ENCODE data around the gene NUP155.

Gene NUP155

DNA sequence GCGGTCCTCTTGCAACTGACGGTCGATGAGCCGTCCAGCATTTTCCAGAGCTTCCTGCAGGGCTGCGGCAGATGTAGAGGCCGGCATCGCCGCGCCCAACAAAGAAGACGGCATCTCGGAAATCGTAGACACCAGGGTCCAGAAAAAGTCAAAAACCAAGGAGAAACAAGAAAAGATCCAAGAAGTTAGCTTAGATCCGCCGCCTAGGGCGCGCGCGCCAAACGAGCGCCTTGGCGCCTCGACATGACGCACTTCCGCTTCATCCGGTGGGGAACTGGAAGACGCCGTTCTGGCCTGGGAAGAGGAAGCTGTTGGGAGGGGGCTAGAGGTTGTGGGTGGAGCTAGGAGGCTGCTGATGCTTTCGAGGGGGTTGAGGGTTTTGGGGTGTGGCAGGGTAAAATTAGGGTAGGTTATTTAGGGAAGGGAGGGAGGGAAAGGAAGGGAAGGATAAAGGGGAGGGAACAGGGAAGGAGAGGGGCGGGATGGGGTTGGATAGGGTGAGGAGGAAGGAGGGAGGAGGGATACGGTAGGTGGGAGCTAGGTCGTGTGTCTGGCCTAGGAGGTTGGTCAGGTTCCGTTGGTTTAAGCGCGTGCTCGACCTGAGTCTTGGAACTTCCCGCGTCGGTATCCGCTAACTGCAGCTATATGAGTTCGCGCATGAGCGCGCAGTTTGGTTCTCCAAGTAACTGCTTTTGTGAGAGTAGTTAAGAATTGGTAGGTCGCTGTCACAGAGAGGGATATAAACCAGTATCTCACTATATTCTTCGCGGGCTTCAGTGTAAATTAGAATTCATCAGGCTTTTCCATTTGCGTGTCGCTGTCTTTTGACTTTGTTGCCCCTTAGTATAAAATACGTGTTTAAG, at the start of gene NUP155 (continued):
- TF ChIP-seq, protein P1, sequence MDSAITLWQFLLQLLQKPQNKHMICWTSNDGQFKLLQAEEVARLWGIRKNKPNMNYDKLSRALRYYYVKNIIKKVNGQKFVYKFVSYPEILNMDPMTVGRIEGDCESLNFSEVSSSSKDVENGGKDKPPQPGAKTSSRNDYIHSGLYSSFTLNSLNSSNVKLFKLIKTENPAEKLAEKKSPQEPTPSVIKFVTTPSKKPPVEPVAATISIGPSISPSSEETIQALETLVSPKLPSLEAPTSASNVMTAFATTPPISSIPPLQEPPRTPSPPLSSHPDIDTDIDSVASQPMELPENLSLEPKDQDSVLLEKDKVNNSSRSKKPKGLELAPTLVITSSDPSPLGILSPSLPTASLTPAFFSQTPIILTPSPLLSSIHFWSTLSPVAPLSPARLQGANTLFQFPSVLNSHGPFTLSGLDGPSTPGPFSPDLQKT (IDR thresholded peaks at IDR 0.05; ENCODE audit: borderline replicate concordance, low read depth, low read length) = no peak
- peak; percentile 93 for TF ChIP-seq ZBTB17 (tag by site-specific recombination; IDR thresholded peaks at IDR 0.05)
- no peak for TF ChIP-seq ZNF670 (tag by site-specific recombination; IDR thresholded peaks at IDR 0.05; ENCODE audit: low read depth)
- no peak for TF ChIP-seq ZNF621 (tag by site-specific recombination; IDR thresholded peaks at IDR 0.05)
- no peak for TF ChIP-seq ZNF626 (tag by site-specific recombination; IDR thresholded peaks at IDR 0.05)
- TF ChIP-seq ZNF175 (tag by site-specific recombination; IDR thresholded peaks at IDR 0.05) = no peak
- TF ChIP-seq, protein P2, sequence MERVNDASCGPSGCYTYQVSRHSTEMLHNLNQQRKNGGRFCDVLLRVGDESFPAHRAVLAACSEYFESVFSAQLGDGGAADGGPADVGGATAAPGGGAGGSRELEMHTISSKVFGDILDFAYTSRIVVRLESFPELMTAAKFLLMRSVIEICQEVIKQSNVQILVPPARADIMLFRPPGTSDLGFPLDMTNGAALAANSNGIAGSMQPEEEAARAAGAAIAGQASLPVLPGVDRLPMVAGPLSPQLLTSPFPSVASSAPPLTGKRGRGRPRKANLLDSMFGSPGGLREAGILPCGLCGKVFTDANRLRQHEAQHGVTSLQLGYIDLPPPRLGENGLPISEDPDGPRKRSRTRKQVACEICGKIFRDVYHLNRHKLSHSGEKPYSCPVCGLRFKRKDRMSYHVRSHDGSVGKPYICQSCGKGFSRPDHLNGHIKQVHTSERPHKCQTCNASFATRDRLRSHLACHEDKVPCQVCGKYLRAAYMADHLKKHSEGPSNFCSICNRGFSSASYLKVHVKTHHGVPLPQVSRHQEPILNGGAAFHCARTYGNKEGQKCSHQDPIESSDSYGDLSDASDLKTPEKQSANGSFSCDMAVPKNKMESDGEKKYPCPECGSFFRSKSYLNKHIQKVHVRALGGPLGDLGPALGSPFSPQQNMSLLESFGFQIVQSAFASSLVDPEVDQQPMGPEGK (tag by site-specific recombination; IDR thresholded peaks at IDR 0.05) = peak; percentile 100
- peak; percentile 100 for TF ChIP-seq KLF8 (tag by site-specific recombination; IDR thresholded peaks at IDR 0.05)
- TF ChIP-seq, protein P3, sequence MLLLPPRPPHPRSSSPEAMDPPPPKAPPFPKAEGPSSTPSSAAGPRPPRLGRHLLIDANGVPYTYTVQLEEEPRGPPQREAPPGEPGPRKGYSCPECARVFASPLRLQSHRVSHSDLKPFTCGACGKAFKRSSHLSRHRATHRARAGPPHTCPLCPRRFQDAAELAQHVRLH (tag by site-specific recombination; IDR thresholded peaks at IDR 0.05) = peak; percentile 100
- TF ChIP-seq ZNF157 (tag by site-specific recombination; IDR thresholded peaks at IDR 0.05) = no peak
- peak; percentile 92; the same call in 1 of the 2 replicates for TF ChIP-seq ZBTB20 (tag by site-specific recombination; IDR thresholded peaks at IDR 0.05)
- TF ChIP-seq ZNF473 (tag by site-specific recombination; IDR thresholded peaks at IDR 0.05) = no peak
- TF ChIP-seq ZNF623 (tag by site-specific recombination; IDR thresholded peaks at IDR 0.05) = no peak
- peak; percentile 96 for TF ChIP-seq KLF1 (tag by site-specific recombination; IDR thresholded peaks at IDR 0.05)
- TF ChIP-seq, protein P4, sequence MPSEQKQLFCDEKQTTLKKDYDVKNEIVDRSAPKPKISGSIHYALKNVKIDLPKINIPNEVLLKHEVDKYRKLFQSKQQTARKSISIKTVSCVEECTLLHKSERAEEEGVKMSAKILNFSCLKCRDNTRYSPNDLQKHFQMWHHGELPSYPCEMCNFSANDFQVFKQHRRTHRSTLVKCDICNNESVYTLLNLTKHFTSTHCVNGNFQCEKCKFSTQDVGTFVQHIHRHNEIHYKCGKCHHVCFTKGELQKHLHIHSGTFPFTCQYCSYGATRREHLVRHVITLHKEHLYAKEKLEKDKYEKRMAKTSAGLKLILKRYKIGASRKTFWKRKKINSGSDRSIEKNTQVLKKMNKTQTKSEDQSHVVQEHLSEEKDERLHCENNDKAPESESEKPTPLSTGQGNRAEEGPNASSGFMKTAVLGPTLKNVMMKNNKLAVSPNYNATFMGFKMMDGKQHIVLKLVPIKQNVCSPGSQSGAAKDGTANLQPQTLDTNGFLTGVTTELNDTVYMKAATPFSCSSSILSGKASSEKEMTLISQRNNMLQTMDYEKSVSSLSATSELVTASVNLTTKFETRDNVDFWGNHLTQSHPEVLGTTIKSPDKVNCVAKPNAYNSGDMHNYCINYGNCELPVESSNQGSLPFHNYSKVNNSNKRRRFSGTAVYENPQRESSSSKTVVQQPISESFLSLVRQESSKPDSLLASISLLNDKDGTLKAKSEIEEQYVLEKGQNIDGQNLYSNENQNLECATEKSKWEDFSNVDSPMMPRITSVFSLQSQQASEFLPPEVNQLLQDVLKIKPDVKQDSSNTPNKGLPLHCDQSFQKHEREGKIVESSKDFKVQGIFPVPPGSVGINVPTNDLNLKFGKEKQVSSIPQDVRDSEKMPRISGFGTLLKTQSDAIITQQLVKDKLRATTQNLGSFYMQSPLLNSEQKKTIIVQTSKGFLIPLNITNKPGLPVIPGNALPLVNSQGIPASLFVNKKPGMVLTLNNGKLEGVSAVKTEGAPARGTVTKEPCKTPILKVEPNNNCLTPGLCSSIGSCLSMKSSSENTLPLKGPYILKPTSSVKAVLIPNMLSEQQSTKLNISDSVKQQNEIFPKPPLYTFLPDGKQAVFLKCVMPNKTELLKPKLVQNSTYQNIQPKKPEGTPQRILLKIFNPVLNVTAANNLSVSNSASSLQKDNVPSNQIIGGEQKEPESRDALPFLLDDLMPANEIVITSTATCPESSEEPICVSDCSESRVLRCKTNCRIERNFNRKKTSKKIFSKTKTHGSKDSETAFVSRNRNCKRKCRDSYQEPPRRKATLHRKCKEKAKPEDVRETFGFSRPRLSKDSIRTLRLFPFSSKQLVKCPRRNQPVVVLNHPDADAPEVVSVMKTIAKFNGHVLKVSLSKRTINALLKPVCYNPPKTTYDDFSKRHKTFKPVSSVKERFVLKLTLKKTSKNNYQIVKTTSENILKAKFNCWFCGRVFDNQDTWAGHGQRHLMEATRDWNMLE (tag by site-specific recombination; conservative IDR thresholded peaks at IDR 0.05; ENCODE audit: low read depth) = peak; percentile 99
- TF ChIP-seq ZNF23 (tag by site-specific recombination; IDR thresholded peaks at IDR 0.05; ENCODE audit: borderline replicate concordance) = no peak
- TF ChIP-seq TRIM28 (IDR thresholded peaks at IDR 0.05; ENCODE audit: borderline replicate concordance, low read length) = peak; percentile 93
- TF ChIP-seq ZNF610 (tag by site-specific recombination; IDR thresholded peaks at IDR 0.05; ENCODE audit: borderline replicate concordance) = peak; percentile 65
- TF ChIP-seq, protein P5, sequence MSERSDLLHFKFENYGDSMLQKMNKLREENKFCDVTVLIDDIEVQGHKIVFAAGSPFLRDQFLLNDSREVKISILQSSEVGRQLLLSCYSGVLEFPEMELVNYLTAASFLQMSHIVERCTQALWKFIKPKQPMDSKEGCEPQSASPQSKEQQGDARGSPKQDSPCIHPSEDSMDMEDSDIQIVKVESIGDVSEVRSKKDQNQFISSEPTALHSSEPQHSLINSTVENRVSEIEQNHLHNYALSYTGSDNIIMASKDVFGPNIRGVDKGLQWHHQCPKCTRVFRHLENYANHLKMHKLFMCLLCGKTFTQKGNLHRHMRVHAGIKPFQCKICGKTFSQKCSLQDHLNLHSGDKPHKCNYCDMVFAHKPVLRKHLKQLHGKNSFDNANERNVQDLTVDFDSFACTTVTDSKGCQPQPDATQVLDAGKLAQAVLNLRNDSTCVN (tag by site-specific recombination; optimal IDR thresholded peaks at IDR 0.05) = peak; percentile 96
- TF ChIP-seq ZNF76 (tag by site-specific recombination; IDR thresholded peaks at IDR 0.05; ENCODE audit: borderline replicate concordance, low read depth) = peak; percentile 86; the same call in 1 of the 2 replicates
- peak; percentile 90 for TF ChIP-seq GLIS2 (tag by site-specific recombination; IDR thresholded peaks at IDR 0.05)
- TF ChIP-seq ZNF16 (tag by site-specific recombination; IDR thresholded peaks at IDR 0.05; ENCODE audit: low read depth) = peak; percentile 94
- TF ChIP-seq ZNF521 (tag by site-specific recombination; IDR thresholded peaks at IDR 0.05) = no peak
- no peak for TF ChIP-seq ZNF133 (tag by site-specific recombination; IDR thresholded peaks at IDR 0.05)
- TF ChIP-seq, protein P6, sequence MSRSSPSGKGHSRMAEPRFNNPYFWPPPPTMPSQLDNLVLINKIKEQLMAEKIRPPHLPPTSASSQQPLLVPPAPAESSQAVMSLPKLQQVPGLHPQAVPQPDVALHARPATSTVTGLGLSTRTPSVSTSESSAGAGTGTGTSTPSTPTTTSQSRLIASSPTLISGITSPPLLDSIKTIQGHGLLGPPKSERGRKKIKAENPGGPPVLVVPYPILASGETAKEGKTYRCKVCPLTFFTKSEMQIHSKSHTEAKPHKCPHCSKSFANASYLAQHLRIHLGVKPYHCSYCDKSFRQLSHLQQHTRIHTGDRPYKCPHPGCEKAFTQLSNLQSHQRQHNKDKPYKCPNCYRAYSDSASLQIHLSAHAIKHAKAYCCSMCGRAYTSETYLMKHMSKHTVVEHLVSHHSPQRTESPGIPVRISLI (tag by site-specific recombination; IDR thresholded peaks at IDR 0.05) = no peak
- TF ChIP-seq ZNF146 (tag by site-specific recombination; IDR thresholded peaks at IDR 0.05) = peak; percentile 69
- TF ChIP-seq, protein P7, sequence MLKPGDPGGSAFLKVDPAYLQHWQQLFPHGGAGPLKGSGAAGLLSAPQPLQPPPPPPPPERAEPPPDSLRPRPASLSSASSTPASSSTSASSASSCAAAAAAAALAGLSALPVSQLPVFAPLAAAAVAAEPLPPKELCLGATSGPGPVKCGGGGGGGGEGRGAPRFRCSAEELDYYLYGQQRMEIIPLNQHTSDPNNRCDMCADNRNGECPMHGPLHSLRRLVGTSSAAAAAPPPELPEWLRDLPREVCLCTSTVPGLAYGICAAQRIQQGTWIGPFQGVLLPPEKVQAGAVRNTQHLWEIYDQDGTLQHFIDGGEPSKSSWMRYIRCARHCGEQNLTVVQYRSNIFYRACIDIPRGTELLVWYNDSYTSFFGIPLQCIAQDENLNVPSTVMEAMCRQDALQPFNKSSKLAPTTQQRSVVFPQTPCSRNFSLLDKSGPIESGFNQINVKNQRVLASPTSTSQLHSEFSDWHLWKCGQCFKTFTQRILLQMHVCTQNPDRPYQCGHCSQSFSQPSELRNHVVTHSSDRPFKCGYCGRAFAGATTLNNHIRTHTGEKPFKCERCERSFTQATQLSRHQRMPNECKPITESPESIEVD (tag by site-specific recombination; IDR thresholded peaks at IDR 0.05) = no peak; the same call in 1 of the 2 replicates
